Myocyte (in vitro differentiated cells): ENCODE measurements around the gene EXOC6B. TPM values are rescaled to one million over a fixed set of nuclear protein-coding genes. Genes with fewer than 3 reads are reported as not detected.

ENCODE experiments used
- DNase-seq: peaks from one replicate; pipeline ENCODE4 v3.0.0-alpha.2; 2012; ENCODE audit warnings: low read depth
- total RNA-seq: library from RNA; depleted of rRNA; stranded (reverse); fragments of >200 nt; gene quantifications from 2 replicates; pipeline ENCODE4 v1.2.3, GENCODE V29; 2014

Gene EXOC6B
- total RNA-seq, 1 donor from 2014 or later, result 15.4 TPM

- peak; percentile 78 for DNase-seq
Measured at GRCh38 chr2:72793798-72794440, 31.9 kb downstream of the EXOC6B start.

- no peak for DNase-seq
Measured at GRCh38 chr2:72789241-72789640, 36.6 kb downstream of the EXOC6B start.

GRCh38 chr2:72788756-72789155 is 37.1 kb downstream of the EXOC6B start:
- DNase-seq, result peak; percentile 44

- no peak for DNase-seq
Measured at GRCh38 chr2:72785517-72785916, 40.3 kb downstream of the EXOC6B start.

- DNase-seq, result no peak
Measured at GRCh38 chr2:72782520-72782919, 43.3 kb downstream of the EXOC6B start.

GRCh38 chr2:72781480-72781879 is 44.4 kb downstream of the EXOC6B start:
- DNase-seq, result no peak

- no peak for DNase-seq
Measured at GRCh38 chr2:72780477-72780876, 45.4 kb downstream of the EXOC6B start.

- no peak for DNase-seq
Measured at GRCh38 chr2:72779495-72779894, 46.3 kb downstream of the EXOC6B start.

GRCh38 chr2:72778410-72778809 is 47.4 kb downstream of the EXOC6B start:
- DNase-seq, result no peak

GRCh38 chr2:72770879-72771461 is 54.9 kb downstream of the EXOC6B start:
- DNase-seq, result peak; percentile 85

- DNase-seq, result peak; percentile 35
Measured at GRCh38 chr2:72765997-72766609, 59.7 kb downstream of the EXOC6B start.

GRCh38 chr2:72762276-72762675 is 63.6 kb downstream of the EXOC6B start:
- DNase-seq, result no peak

GRCh38 chr2:72759755-72760154 is 66.1 kb downstream of the EXOC6B start:
- DNase-seq, result no peak

GRCh38 chr2:72757177-72757775 is 68.6 kb downstream of the EXOC6B start:
- no peak for DNase-seq

GRCh38 chr2:72755647-72756423 is 70.0 kb downstream of the EXOC6B start:
- DNase-seq, result no peak

GRCh38 chr2:72754628-72755320 is 71.1 kb downstream of the EXOC6B start:
- no peak for DNase-seq

GRCh38 chr2:72750977-72751639 is 74.7 kb downstream of the EXOC6B start:
- no peak for DNase-seq

GRCh38 chr2:72750466-72750865 is 75.4 kb downstream of the EXOC6B start:
- no peak for DNase-seq

GRCh38 chr2:72747344-72747743 is 78.5 kb downstream of the EXOC6B start:
- DNase-seq, result no peak

- peak; percentile 68 for DNase-seq
Measured at GRCh38 chr2:72745679-72746368, 80.0 kb downstream of the EXOC6B start.
